GM19463 (cell line): Measurements from ENCODE around the gene TMEM198.

Experiments used
- ATAC-seq: cut with Tn5 transposase; IDR thresholded peaks from one replicate; pipeline ENCODE4 v1.9.1; 2021; ENCODE audit warnings: mild to moderate bottlenecking, moderate library complexity; ENCODE audit not compliant: unreplicated experiment

The TMEM198 gene

GRCh38 chr2:219508971-219509779 is 34.7 kb upstream of the TMEM198 start:
- peak; percentile 25 for ATAC-seq

DNA sequence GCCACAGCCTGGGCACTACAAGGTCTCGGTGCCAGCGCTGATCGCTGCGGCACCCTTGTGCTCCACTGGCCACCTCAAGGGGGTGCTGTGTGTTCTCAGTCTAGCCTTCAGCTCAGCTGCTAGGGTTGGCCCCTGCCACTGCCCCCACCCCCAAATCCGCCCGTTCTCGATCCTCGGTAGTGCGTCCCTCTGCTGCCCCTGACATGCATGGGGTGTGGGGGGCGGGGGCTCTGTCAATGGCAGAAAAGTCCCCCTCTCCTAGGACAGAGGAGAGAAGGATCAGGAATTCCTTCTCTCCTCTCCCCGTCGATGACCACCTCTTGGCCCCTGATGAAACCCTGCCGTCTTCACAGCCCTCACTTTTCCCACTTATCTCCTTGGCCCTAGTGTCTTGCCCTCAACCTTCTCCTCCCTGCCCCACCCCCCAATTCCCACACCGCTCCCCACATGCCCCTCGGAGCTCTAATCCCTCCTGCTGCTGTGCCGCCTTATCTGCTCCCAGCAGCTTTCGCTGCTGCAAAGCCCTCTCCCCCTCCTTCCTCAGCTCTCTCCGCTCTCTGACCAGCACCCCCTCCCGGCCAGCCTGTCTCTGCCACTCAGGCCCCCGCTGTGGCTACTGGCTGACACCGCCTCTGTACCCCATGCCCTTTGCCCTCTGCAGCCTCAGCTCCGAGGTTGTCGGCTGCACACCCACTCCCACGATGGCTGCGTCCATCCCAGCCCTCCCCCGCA is 33.9 kb upstream of the TMEM198 start:
- peak; percentile 66 for ATAC-seq

GRCh38 chr2:219510512-219511135 is 33.2 kb upstream of the TMEM198 start:
- no peak for ATAC-seq

GRCh38 chr2:219511547-219512325 is 32.1 kb upstream of the TMEM198 start:
- no peak for ATAC-seq

DNA sequence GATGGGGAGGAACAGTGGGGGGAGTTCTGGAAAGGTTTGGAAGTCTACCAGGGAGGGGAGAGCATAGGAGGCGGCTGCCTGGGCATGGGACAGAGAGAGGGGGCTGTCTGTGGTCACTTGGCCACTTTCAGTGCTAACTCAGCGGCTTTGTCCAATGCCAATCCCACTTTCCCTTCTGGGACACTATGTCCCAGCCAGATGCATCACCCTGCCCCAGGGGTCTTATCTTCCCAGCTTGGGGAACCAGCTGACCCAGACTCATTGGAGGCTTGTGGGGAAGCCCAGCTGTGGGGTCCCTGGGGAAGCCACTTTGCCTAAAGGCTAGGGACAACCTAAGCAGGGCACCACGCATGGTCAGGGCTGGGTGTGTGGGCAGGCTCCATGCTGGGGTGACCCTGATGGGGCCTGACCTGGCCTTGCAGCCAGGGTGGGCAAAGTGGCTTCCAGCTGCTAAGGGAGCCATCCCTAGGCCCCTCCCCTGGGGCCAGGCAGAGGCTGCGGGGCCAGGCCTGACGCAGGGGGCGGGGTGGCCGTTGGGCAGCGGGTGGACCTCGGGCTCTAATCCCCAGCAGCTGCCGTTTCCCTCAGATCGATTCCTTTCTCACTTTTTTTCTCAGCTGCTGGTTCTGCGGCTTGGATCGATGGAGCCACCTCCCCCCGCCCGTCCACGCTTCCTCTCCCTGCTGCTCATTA is 31.2 kb upstream of the TMEM198 start:
- ATAC-seq = no peak

GRCh38 chr2:219513787-219514186 is 30.0 kb upstream of the TMEM198 start:
- no peak for ATAC-seq

DNA sequence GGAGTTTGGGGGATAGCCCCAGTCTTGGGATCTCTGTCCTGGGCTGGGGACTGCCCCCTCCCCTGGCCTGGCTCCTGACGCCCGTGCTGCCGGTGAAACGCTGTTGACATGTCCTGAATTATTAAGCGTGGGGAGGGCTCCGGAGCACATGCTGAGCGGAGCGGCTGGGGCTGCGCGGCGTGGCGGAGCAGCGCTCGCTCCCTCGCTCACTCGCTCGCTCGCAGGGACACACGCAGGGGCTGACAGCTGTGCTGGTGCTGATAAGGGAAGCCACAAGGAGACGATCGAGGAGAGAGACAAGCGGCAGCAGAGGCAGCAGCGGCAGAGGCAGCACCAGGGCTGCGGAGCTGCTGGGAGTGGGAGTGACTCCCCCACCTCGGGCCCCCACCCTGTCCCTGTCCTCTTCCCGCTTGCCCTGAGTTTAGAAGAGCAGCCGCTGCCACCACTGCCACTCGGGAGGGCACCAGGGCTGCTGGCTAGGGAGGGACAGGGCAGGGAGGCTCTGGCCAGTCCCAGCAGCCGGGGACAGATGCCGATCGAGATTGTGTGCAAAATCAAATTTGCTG is 29.5 kb upstream of the TMEM198 start, which contains the start of gene ASIC4:
Gene ASIC4 (plus strand): TSS at position 287 of the 566 bp plus-strand sequence. CDS start 243 bp downstream, at position 530.
- ATAC-seq = no peak

DNA sequence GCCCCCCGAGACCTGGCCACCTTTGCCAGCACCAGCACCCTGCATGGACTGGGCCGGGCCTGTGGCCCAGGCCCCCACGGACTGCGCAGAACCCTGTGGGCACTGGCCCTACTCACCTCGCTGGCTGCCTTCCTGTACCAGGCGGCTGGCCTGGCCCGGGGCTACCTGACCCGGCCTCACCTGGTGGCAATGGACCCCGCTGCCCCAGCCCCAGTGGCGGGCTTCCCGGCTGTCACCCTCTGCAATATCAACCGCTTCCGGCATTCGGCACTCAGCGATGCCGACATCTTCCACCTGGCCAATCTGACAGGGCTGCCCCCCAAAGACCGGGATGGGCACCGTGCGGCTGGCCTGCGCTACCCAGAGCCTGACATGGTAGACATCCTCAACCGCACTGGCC is 29.0 kb upstream of the TMEM198 start:
- ATAC-seq = no peak

DNA sequence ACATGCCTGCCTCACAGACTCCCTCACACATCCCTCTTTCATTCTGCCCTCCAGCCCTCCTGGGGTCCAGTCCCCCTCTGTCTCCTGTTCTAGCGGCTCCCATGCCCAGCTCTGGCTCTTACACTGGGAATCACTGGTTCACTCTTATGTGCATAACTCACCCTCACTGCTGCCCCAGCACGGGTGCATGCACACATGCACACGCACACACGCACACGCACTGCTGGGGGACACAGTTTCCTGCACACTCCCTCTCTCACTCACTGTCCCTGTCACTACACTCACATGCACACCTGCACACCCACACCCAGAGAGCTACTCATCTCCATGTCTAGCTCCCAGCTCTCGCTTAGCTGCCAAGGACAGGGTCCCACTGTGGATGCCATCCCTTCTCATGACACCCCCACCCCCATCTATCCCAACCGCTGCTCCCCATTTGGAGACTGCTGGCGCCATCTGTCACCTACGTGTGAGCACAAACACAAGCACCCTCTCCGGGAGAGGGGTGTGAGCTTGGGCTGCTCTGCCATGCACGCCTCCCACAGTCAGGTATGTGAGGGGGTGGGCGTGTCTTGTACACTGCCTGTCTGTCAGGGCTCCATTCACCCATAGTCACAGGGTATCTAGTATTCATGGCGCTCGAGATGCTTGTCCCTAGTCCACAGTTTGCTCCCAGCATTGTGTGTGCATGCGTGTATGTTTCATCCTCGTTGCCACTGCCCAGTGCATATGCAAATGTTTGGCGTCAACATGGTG is 27.8 kb upstream of the TMEM198 start:
- no peak for ATAC-seq

DNA sequence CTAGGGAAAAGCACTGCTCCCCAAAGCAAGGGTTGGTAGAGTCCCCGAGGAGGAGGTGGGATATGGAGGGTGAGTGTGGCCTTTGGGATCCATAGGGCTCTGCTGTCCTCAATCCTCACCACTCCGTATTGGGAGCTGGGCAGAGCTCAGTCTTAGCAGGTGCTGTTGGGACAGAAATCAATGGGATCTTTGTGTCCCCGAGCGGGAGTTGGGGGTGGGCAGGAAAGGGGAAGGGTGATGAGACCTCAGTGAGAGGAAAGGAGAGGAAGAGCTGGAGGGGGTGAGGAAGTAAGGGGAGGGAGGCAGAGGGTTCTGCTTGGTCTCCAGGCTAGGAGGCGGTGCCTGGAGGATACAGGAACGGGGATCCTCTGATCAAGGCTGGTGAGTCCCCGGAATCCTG is 26.9 kb upstream of the TMEM198 start:
- no peak for ATAC-seq

- no peak for ATAC-seq
Measured at GRCh38 chr2:219517954-219518778, 25.7 kb upstream of the TMEM198 start.

DNA sequence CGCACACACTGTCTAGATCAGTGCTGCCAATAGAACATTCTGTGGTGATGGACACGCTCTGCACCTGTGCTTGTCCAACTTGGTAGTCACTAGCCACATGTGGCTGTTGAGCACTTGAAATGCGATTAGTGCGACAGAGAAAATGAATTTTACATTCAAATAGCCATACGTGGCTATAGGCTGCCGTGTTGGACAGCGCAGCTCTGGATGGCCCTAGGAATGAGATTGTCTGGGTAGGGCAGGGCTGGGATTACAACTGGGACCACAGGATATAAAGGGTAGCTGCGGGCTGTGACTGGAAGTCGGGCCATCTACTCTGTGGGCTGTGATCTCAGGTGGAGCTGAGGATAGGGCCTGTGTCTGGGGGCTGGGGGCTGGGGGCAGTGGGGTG is 24.3 kb upstream of the TMEM198 start:
- ATAC-seq = no peak

GRCh38 chr2:219520079-219520478 is 23.7 kb upstream of the TMEM198 start:
- ATAC-seq = no peak

GRCh38 chr2:219521066-219521880 is 22.6 kb upstream of the TMEM198 start:
- no peak for ATAC-seq

- no peak for ATAC-seq
Measured at GRCh38 chr2:219522111-219523030, 21.5 kb upstream of the TMEM198 start.

- no peak for ATAC-seq
Measured at GRCh38 chr2:219523031-219523671, 20.7 kb upstream of the TMEM198 start.
